HepG2 (cell line): ENCODE data around the gene NPBWR2. TPM values are rescaled to one million over a fixed set of nuclear protein-coding genes. Genes with fewer than 3 reads are reported as not detected.

Experiments
- ATF7-NPFF ChIP-seq: sonication (generic); formaldehyde crosslinking; IDR thresholded peaks from 2 replicates; pipeline ENCODE4 v1.8.1; 2023; ENCODE audit warnings: mild to moderate bottlenecking, low read depth, missing genetic modification reagents, moderate library complexity
- ELF1 ChIP-seq: sonication (generic); formaldehyde crosslinking; IDR thresholded peaks from 2 replicates; pipeline ENCODE4 v1.4.0; 2020; ENCODE audit warnings: missing genetic modification reagents
- ERF ChIP-seq: IDR thresholded peaks from 2 replicates; pipeline ENCODE4 v1.6.1; 2018; ENCODE audit warnings: missing biosample characterization, missing genetic modification reagents
- HDAC2 ChIP-seq: sonication (generic); formaldehyde crosslinking; IDR thresholded peaks from 2 replicates; pipeline ENCODE4 v1.4.0; 2020; ENCODE audit warnings: missing genetic modification reagents
- MAZ ChIP-seq, 2 experiments: sonication (generic) in 1 of 2; formaldehyde crosslinking in 1 of 2; IDR thresholded peaks; 2 replicates each; pipeline versions ENCODE4 v1.5.0 to v1.6.1; 2012 to 2020; ENCODE audit warnings: low read depth in 2 of 2, mild to moderate bottlenecking in 2 of 2, borderline replicate concordance in 1 of 2, improper control_type of control experiment in 1 of 2, low read length in 1 of 2, missing genetic modification reagents in 1 of 2, moderate library complexity in 1 of 2
- NFIC ChIP-seq: IDR thresholded peaks from 2 replicates; pipeline ENCODE4 v1.6.1; 2012; ENCODE audit warnings: mild to moderate bottlenecking, low read length, inconsistent platforms
- NR3C1 ChIP-seq: sonication (generic); formaldehyde crosslinking; IDR thresholded peaks from 2 replicates; pipeline ENCODE4 v1.4.0; 2020; ENCODE audit warnings: missing genetic modification reagents
- POLR2A ChIP-seq, 2 experiments: IDR thresholded peaks; 2 replicates each; pipeline ENCODE4 v1.6.1; 2011; ENCODE audit warnings: low read depth in 2 of 2, low read length in 2 of 2, mild to moderate bottlenecking in 1 of 2, moderate library complexity in 1 of 2; ENCODE audit not compliant: insufficient read depth in 1 of 2
- RAD21 ChIP-seq: fragments of 450-650 bp; formaldehyde crosslinking; IDR thresholded peaks from 2 replicates; pipeline ENCODE4 v1.5.0; 2020; ENCODE audit warnings: mild to moderate bottlenecking
- RNF2 ChIP-seq: fragments of 450-650 bp; conservative IDR thresholded peaks from 2 replicates; pipeline ENCODE4 v1.6.1; 2016; ENCODE audit warnings: low read depth
- SAFB2 ChIP-seq: sonication (generic); formaldehyde crosslinking; IDR thresholded peaks from 2 replicates; pipeline ENCODE4 v1.5.1; 2020; ENCODE audit warnings: missing genetic modification reagents, low read depth, mild to moderate bottlenecking, borderline replicate concordance
- SALL1 ChIP-seq: sonication (generic); formaldehyde crosslinking; IDR thresholded peaks from 2 replicates; pipeline ENCODE4 v1.8.0; 2022; ENCODE audit warnings: mild to moderate bottlenecking, missing genetic modification reagents
- ZNF124 ChIP-seq: sonication (generic); formaldehyde crosslinking; IDR thresholded peaks from 2 replicates; pipeline ENCODE4 v1.4.0; 2020; ENCODE audit warnings: missing genetic modification reagents
- ZNF230 ChIP-seq: sonication (generic); formaldehyde crosslinking; IDR thresholded peaks from 2 replicates; pipeline ENCODE4 v1.4.0; 2020; ENCODE audit warnings: mild to moderate bottlenecking, missing genetic modification reagents
- ZNF296 ChIP-seq: sonication (generic); formaldehyde crosslinking; conservative IDR thresholded peaks from 2 replicates; pipeline ENCODE4 v1.5.0; 2020; ENCODE audit warnings: mild to moderate bottlenecking, missing genetic modification reagents
- ZNF569 ChIP-seq: sonication (generic); formaldehyde crosslinking; IDR thresholded peaks from 2 replicates; pipeline ENCODE4 v1.5.0; 2020; ENCODE audit warnings: mild to moderate bottlenecking, missing genetic modification reagents, moderate library complexity, borderline replicate concordance
- ZNF614 ChIP-seq: IDR thresholded peaks from 2 replicates; pipeline ENCODE4 v1.6.1; 2018; ENCODE audit warnings: missing biosample characterization, missing genetic modification reagents, inconsistent platforms, borderline replicate concordance
- polyA plus RNA-seq, 8 experiments: library from polyadenylated mRNA; depleted of rRNA in 3 of 8; stranded (reverse) in 7 of 8; unstranded in 1 of 8; fragments of >200 nt; fragmentation: Illumina TruSeq in 4 of 8; extraction: Trizol in 4 of 8; gene quantifications; 2 replicates each; pipeline versions ENCODE4 v1.2.1 to v1.2.3, GENCODE V29; 2011 to 2016; ENCODE audit warnings: low read depth in 4 of 8, missing spikeins in 1 of 8, mixed read lengths in 1 of 8; ENCODE audit not compliant: insufficient read depth in 1 of 8
- total RNA-seq, 5 experiments: library from RNA; depleted of rRNA; stranded (reverse); fragments of >200 nt; fragmentation: Illumina TruSeq; extraction: Trizol; gene quantifications; 2 replicates each; pipeline ENCODE4 v1.2.3, GENCODE V29; 2016; ENCODE audit warnings: low read depth in 1 of 5
- TF ChIP-seq, protein P1 (sequence below): sonication (generic); formaldehyde crosslinking; IDR thresholded peaks from 2 replicates; pipeline ENCODE4 v1.4.0; 2020; ENCODE audit warnings: mild to moderate bottlenecking, missing genetic modification reagents, borderline replicate concordance
- TF ChIP-seq, protein P2 (sequence below): sonication (generic); formaldehyde crosslinking; IDR thresholded peaks from 2 replicates; pipeline ENCODE4 v1.4.0; 2020; ENCODE audit warnings: missing genetic modification reagents
- TF ChIP-seq, protein P3 (sequence below): IDR thresholded peaks from 2 replicates; pipeline ENCODE4 v1.6.1; 2016; ENCODE audit warnings: low read depth

NPBWR2 gene
- total and polyA plus RNA-seq, 2 of the 13 experiments (the other 11 are each of a cell fraction or from before 2014, with no cell fraction given): not detected

DNA sequence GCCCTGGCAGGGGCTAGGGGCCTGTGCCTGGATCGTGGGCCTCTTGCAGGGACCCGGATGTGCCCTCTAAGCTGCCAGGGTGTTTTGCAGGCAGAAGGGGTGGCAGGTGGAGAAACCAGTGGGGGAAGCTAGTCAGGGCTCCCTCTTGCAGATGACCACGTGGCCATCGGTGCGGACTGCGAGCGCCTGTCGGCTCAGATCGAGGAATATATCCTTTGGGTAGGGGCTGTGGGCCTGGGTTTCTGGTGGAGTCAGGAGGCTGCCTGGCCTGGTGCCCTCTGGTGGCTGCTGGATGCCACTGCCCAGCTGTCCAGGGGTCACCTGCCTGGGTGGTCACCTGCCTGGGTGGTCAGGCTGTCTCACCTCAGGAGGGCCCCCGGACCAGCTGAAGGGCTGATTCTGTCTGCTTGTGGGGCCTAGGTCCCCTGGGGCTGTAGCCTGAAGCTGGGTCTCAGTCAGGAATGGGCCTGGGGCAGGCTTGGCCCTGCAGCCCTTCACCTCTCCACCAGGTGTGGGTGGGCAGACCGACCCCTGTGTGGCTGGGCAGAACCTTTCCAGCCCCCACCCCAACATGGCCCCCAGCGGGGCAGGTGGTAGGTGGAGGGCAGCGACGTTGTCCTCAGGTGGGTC lies 37.6 kb downstream of the NPBWR2 start (continued):
- TF ChIP-seq, protein P1, sequence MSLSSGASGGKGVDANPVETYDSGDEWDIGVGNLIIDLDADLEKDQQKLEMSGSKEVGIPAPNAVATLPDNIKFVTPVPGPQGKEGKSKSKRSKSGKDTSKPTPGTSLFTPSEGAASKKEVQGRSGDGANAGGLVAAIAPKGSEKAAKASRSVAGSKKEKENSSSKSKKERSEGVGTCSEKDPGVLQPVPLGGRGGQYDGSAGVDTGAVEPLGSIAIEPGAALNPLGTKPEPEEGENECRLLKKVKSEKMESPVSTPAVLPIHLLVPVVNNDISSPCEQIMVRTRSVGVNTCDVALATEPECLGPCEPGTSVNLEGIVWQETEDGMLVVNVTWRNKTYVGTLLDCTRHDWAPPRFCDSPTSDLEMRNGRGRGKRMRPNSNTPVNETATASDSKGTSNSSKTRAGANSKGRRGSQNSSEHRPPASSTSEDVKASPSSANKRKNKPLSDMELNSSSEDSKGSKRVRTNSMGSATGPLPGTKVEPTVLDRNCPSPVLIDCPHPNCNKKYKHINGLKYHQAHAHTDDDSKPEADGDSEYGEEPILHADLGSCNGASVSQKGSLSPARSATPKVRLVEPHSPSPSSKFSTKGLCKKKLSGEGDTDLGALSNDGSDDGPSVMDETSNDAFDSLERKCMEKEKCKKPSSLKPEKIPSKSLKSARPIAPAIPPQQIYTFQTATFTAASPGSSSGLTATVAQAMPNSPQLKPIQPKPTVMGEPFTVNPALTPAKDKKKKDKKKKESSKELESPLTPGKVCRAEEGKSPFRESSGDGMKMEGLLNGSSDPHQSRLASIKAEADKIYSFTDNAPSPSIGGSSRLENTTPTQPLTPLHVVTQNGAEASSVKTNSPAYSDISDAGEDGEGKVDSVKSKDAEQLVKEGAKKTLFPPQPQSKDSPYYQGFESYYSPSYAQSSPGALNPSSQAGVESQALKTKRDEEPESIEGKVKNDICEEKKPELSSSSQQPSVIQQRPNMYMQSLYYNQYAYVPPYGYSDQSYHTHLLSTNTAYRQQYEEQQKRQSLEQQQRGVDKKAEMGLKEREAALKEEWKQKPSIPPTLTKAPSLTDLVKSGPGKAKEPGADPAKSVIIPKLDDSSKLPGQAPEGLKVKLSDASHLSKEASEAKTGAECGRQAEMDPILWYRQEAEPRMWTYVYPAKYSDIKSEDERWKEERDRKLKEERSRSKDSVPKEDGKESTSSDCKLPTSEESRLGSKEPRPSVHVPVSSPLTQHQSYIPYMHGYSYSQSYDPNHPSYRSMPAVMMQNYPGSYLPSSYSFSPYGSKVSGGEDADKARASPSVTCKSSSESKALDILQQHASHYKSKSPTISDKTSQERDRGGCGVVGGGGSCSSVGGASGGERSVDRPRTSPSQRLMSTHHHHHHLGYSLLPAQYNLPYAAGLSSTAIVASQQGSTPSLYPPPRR (CRISPR knock-in tag): peak; percentile 40; the same call in 1 of the 2 replicates
- TF ChIP-seq NR3C1 (no peak), ZNF614 (CRISPR knock-in tag) (0 out of 2 replicates have a peak, but pooled peaks have one; percentile 35), MAZ (IDR thresholded peaks at IDR 0.05; ENCODE audit: borderline replicate concordance, low read depth, low read length) (no peak), MAZ (CRISPR knock-in tag; IDR thresholded peaks at IDR 0.05; ENCODE audit: low read depth) (peak; percentile 76), ERF (CRISPR knock-in tag) (peak; percentile 67; the same call in 1 of the 2 replicates), ATF7-NPFF (no peak; the same call in 1 of the 2 replicates), ZNF569 (CRISPR knock-in tag) (no peak), ELF1 (peak; percentile 18), ZNF296 (0 out of 2 replicates have a peak, but pooled peaks have one; percentile 33), SAFB2 (no peak), HDAC2 (CRISPR knock-in tag) (0 out of 2 replicates have a peak, but pooled peaks have one; percentile 14), ZNF124 (no peak), NFIC (no peak), POLR2A (IDR thresholded peaks at IDR 0.05; ENCODE audit: insufficient read depth in 1 of 2, low read depth in 2 of 2, low read length in 2 of 2) (0 out of 4 replicates have a peak, but pooled peaks of 1 of the 2 experiments have one; percentile 17), SALL1 (CRISPR knock-in tag) (0 out of 2 replicates have a peak, but pooled peaks have one; percentile 37), RNF2 (no peak), ZNF230 (CRISPR knock-in tag) (peak; percentile 19; the same call in 1 of the 2 replicates), RAD21 (peak; percentile 91)
- TF ChIP-seq, protein P2, sequence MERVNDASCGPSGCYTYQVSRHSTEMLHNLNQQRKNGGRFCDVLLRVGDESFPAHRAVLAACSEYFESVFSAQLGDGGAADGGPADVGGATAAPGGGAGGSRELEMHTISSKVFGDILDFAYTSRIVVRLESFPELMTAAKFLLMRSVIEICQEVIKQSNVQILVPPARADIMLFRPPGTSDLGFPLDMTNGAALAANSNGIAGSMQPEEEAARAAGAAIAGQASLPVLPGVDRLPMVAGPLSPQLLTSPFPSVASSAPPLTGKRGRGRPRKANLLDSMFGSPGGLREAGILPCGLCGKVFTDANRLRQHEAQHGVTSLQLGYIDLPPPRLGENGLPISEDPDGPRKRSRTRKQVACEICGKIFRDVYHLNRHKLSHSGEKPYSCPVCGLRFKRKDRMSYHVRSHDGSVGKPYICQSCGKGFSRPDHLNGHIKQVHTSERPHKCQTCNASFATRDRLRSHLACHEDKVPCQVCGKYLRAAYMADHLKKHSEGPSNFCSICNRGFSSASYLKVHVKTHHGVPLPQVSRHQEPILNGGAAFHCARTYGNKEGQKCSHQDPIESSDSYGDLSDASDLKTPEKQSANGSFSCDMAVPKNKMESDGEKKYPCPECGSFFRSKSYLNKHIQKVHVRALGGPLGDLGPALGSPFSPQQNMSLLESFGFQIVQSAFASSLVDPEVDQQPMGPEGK (CRISPR knock-in tag): peak; percentile 58; the same call in 1 of the 2 replicates
- TF ChIP-seq, protein P3, sequence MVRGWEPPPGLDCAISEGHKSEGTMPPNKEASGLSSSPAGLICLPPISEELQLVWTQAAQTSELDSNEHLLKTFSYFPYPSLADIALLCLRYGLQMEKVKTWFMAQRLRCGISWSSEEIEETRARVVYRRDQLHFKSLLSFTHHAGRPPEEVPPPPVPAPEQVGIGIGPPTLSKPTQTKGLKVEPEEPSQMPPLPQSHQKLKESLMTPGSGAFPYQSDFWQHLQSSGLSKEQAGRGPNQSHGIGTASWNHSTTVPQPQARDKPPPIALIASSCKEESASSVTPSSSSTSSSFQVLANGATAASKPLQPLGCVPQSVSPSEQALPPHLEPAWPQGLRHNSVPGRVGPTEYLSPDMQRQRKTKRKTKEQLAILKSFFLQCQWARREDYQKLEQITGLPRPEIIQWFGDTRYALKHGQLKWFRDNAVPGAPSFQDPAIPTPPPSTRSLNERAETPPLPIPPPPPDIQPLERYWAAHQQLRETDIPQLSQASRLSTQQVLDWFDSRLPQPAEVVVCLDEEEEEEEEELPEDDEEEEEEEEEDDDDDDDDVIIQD (CRISPR knock-in tag): no peak
